G401 (cell line): ENCODE results near the gene SLC12A8. TPM values are rescaled to one million over a fixed set of nuclear protein-coding genes. Genes with fewer than 3 reads are reported as not detected.

Source experiments
- DNase-seq: peaks from one replicate; pipeline ENCODE4 v3.0.0-alpha.2; 2015; ENCODE audit warnings: low spot score
- in situ Hi-C: cut with HindIII; loops from 2 replicates; pipeline ENCODE4 v1.10.0; 2016; ENCODE audit warnings: low sequenced_read_pairs, mixed read lengths
- total RNA-seq: library from RNA; depleted of rRNA; stranded (reverse); fragments of >200 nt; shearing (Covaris generic); gene quantifications from 2 replicates; pipeline ENCODE4 v1.2.3, GENCODE V29; 2014; rRNA removed

Gene SLC12A8
- total RNA-seq, 1 experiment from 2014 or later = not detected

DNA sequence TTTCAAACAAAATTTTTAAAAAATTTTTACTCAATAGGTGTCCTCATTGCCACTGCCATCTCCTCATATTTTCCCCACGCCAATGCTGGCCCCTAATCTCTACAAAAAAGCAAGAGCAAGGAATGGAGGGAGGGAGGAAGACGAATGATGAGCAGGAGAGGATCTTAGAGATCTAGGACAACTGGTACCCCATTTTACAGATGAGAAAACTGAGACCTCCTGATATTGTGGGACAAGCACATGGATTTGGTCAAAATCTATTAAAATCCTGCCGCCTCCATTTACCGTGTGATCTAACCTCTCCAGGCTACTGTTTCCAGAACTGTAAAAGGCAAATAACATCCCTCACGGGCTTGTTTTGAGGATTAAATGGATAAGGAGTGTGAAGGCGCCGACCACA, 161.3 kb downstream of the SLC12A8 start:
- DNase-seq = no peak
- in situ Hi-C loops = no loop called here

DNA sequence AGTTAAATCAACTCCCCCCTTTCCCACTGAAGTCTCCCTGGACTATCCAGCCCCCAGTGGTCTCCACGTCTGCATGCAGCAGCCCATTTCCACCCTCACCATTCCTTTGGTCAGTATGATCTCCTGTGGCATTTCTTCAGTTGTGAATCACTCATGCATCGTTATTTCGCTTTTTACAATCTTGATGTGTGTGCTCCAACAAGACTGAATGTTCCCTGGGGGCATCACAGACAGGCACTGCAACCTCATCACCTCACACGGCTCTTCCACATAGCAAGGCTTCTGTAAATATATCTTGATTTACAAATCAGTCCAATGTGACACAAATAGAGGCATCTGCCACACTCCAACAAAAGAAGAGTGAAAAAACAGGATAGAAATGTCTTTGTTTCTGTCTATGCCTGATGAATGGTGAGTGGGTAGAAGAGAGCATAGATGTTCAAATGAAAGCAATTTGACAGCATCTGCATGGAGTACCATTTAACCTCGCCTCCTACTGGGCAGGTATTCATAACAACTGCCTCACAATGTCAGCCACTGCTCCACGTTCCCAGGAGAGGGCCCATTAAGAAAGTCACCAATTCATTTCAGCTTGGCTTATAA, 162.0 kb downstream of the SLC12A8 start:
- DNase-seq = no peak
- in situ Hi-C loops = no loop called here

DNA sequence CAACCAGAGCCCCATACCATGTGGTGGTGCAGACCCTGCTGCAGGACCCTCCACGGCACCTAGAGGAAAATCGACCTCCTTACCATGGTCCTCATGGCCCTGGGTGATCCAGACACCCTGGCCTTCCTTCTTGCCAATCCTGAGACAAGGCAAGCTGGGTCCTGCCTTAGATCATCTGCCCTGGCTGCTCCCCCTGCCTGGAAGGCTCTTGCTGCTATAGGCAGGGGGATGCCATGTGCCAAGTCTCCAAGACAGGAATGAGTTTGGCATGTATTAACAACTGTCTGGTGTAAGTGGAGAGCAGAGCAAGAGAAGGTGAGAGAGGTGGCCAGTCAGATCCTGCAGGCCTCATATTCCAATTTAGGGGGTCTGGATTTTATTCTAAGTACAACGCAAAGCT, 164.3 kb downstream of the SLC12A8 start:
- no peak for DNase-seq
- in situ Hi-C loops = no loop called here

DNA sequence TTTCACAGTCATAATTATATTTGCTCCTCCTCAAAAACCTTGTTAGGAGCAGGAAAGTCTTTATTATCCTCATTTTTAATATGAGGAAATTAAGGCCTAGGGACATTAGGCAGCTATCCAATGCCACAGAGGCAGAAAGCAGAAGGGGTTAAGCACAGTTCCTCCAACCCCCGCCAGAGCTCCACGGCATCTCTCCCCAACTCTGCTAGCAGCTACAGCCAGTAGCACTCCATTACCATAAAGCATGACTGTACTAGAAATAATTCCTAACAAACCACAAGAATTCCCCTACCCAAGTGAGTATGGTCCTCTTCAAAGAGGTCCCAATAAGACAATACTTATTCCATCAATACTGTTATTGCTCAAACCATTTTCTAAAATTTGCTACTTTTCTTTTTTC, 166.6 kb downstream of the SLC12A8 start:
- in situ Hi-C loops = no loop called here
- no peak for DNase-seq

DNA sequence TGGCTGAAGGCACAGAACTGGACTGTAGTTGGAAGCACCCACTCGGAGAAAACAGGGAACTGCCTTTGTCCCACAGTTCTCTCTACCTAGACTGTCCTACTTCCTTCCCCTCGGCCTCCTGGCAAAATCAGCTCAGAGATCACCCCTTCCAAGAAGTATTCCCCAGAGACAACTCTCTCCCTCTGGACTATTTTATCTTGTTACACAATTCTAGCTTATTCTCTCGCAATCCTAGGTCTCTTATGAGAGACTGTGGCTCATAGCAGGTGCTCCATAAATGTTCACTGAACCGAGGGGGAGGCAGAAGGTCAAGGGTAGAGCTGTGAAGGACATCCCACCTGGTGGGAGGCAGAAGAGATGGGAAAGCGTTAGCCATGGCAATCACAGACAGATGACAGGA, 167.4 kb downstream of the SLC12A8 start:
- in situ Hi-C loops = no loop called here
- no peak for DNase-seq

DNA sequence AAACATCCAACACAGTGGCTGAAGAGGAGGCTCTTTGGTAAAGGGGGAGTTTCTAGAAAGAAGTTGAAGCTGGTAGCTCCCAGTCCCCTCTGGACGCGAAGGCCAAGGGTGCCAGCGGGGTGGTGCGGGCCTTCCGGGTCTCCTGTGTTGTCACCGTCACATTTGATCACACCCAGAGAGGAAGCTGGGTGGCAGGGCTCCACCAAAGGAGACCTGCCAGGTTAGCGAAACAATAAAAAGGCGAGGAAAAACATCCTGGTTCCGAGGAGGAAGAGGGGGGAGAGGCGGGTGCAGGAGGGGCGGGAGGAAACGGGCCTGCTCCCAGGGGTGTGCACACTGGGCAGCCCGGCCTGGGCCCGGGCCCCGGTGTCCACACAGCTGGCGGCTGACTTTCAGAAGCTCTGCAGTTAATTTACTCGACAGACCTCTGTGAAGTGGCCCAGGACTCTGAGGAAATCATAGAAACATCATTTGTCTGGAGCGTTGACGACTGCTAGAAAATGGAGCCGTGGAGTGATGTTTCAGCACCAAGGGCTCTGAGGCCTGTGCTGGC, 168.9 kb downstream of the SLC12A8 start:
- DNase-seq = no peak
- in situ Hi-C loops = no loop called here

DNA sequence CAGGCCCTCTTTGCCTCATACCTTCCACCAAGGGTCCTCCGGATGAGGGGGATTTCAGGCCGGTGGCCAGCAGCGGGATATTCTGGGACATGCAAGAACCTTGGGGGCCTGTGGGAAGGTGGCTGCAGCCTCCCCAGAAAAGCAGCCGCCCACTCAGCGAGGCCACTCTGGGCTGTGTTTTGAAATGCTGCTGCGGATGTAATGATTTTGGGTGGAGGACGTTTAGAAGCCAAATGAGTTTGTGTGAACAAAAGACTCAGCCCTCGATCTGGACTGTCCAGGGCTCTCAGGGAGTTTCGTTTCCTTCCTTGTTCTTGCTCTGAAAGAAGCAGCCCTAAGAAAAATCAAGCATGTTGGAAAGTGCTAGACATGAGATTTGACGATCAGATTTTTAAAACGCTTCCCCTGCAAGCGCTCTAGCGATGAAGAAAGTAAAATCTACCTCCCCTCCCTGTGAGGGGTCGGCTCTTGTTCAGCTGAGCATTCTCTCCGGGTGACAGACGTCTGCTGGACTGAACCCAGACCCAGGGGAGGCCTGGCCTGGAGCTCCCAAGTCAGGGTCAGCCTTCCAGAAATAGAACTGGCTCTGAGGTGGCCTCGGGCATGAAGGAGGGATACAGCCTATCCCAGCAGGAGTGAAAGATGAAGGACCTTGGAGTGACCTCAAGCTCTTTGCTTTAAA, 169.7 kb downstream of the SLC12A8 start:
- DNase-seq = no peak
- in situ Hi-C loops = no loop called here

DNA sequence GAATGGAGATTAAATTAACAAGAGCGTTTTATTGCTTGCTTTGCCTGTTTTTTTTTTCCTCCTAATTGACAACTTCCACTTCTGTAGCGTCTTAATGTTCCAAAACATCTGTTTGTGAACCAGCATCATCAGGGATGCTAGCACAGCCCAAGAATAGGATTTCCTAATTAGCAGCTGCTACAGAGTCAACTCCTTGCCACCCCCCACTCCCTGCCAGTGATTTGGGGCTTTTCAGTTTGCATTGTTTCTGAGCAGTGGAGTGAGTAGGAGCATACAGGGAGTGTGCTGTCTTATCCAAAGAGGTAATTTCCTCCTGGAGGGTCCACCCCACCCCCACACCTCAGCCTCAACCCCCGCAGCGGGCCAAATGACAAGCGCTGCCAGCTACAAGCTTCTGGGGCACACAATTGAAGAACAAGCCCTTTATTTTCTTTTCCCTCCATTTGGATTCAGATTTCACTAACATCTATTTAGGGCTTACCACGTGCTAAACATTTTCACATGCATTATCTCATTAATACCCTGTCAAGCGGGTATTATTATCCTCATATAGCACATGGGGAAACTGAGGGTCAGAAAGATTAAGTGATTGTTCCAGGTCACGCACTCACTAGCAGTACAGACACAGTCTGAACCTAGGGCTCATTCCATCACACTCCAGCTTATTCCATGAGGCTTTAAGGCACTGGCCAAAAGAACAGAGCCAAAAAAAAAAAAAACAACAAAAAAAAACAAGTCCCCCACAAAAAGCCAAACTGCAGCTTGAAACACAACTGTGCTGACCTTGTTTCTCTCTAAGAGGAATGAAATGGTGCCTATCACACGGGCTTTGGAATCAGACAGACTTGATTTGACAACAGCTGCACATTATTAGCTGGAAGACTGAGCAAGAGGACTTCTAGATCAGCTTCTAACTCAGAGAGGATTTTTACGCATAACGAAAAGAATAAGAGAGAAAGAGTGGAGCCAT, 173.1 kb downstream of the SLC12A8 start:
- DNase-seq = no peak
- in situ Hi-C loops = no loop called here

DNA sequence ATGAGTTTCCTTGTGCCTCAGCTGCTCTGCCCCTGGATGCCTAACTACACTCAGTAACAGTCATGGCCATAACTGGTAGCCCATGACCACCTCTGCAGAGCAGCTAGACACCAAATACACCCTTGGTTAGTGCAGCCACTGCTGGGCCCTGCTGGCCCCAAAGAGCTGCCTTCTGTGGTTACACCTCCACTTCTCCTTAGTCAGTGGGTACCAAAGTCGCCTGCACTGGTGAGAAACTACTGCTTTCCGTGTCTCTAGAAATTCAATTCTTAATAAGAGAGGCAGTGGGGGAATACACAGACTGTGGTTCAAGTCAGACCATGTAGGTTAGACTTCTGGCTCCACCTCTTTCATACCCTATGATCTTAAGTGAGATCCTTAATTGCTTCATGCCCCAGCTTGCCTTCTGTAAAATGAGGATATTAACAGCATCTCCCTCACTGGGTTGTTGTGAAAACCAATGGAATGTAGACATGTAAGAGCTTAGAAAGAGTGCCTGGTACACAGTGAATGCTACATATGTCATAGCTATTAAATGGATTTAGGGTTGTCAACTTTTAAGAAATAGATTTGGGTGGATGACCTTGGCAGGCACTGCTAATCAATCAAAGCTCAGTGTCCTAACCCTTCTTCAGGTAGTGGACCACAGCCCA, 174.9 kb downstream of the SLC12A8 start:
- in situ Hi-C loops = no loop called here
- DNase-seq = no peak

DNA sequence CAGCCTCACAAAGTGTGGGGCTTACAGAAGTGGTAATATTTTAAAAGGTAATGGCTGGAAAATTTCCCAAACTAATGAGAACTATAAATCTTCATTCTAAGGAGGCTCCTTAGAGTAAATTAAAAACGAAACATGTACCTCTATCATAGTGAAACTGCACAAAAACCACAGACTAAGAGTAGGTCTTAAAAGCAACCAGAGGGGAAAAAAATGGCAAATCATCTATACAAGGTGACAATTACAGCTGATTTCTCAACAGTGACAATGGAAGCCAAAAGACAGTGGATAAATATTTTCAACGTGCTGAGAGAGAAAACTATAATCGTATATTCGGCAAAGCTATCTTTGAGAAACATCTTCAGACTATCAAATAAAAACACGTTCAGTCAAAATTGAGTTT, 177.3 kb downstream of the SLC12A8 start:
- in situ Hi-C loops = no loop called here
- no peak for DNase-seq

DNA sequence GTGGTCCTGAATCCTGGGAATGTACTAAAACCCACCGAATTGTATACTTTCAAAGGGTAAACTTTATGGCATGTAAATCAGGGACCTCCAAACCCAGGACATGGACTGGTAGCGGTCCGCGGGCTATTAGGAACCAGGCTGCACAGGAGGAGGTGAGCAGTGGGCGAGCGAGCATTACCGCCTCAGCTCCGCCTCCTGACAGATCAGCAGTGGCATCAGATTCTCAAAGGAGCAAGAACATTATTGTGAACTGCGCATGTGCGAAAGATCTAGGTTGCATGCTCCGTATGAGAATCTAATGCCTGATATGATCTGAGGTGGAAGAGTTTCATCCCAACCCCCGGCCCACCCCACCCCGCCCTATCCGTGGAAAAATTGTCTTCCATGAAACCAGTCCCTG, 178.9 kb downstream of the SLC12A8 start:
- no peak for DNase-seq
- in situ Hi-C loops = no loop called here

DNA sequence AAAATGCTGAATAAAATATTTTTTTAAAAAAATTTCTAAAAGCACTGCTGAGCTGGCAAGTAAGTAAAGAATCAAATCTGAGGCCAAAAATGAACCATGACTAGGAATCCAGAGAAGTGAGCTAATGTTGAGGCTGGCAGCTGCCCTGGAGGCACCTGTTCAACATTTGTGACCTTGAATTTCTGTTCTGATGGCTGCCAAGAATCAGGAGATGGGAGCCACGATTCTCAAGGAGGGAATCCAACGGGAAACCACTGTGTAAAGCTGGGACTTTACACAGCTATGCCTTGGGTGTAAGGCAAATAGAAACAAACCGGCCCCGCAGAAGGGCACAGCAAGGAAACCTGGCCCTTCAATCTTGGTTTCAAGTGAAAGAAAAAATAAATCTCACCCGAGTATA, 179.4 kb downstream of the SLC12A8 start:
- in situ Hi-C loops = no loop called here
- DNase-seq = no peak

DNA sequence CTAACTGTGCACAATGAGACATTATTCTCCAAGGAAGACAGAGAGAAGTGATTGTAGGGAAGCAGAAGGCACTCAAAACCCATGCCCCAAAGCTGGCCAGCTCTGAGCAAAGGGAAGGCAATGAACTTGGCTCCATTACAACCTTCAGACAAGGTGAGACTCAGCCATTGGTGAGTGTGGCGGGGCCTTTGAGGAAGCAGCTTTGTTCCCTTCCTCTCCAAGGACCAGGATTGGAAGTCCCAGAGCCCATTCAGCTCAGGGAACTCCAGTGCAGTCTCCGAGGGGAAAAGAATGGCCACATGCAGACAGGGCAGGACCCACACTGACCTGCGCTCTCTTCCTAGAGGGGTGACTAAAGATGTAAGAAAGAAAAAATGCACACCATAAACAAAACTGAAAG, 179.9 kb downstream of the SLC12A8 start:
- in situ Hi-C loops = no loop called here
- DNase-seq = no peak

Other genes starting within 250 kb of the SLC12A8 start
- 3.1 and 3.8 TPM in 2 replicates for gene HEG1, start 156.8 kb downstream of the SLC12A8 start, total RNA-seq
- 14.6 and 21.5 TPM in 2 replicates for gene ZNF148, start 162.6 kb upstream of the SLC12A8 start, total RNA-seq